H54 (cell line): ENCODE data around the gene CYGB.

Source experiments
- DNase-seq: peaks from one replicate; pipeline ENCODE4 v3.0.0; 2011; ENCODE audit warnings: low spot score, mixed read lengths; ENCODE audit not compliant: insufficient read length
- FAIRE-seq: peaks from 3 replicates; lab custom pipeline; 2011; peaks lifted over from hg19 to GRCh38; lab: Jason Lieb, UNC
- POLR2A ChIP-seq: IDR thresholded peaks from 2 replicates; pipeline ENCODE4 v1.6.1; 2011; ENCODE audit warnings: low read depth, mild to moderate bottlenecking, low read length

The CYGB gene

GRCh38 chr17:76477576-76477975 lies 59.9 kb downstream of the CYGB start:
- no peak for FAIRE-seq
- DNase-seq = no peak
- no peak for TF ChIP-seq POLR2A
